ENCODE results near the gene UVRAG.

UVRAG gene

DNA sequence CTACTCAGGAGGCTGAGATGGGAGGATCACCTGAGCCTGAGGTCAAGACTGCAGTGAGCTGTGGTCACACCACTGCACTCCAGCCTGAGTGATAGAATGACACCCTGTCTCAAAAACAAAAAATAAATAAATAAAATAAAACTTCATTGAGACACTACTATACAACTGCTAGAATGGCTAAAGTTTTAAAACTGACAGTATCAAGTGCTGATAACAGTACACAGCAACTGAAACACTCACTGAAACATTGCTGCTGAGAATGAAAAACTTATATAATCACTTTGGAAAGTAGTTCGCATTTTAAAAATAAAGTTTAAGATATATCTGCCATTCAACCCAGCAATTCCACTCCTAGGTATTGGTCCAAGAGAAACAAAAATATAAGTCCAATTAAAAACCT lies 290.6 kb downstream of the UVRAG start:
- no peak overlapping the region for H3K4me3 ChIP-seq (ENCODE audit: low read length)
- no peak for DNase-seq (ENCODE audit: low read depth, low spot score)

DNA sequence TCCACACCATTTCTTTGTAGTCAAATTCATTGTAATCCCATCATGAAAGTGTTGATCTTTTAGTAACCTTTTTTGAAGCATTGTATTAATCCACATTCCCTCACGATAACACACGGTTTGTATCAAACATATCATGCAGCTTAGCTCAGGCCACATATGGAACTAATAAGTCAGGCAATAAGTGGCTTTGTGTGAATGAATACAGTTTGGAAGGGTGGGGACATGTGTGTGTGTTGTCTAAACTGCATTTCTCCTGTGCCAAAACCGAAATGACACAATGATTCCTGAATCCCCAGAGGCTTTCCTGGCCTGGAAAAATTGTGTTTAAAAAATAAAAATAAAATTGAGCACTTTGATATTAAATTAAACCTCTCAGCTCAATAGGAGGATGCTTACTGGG lies 293.0 kb downstream of the UVRAG start:
- DNase-seq (ENCODE audit: low read depth, low spot score), result no peak
- H3K4me3 ChIP-seq (ENCODE audit: low read length), result no peak overlapping the region

DNA sequence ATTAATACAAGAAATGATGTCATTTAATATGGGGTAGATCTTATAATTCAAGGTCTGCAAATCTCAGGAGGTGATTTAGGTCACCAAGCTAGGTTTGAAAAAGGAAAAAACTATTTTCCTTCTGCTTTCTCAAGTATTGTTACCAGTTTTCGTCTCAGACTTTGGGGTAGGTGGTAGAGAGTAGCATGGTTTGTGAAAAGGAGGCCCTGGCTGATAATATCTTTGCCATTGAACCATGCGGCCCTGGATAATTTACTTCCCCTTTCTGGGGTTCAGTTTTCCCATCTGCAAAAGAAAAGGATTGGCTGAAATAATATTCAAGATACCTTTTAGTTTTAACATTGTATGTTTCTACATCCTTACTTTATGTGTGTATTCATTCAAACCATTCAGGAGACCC lies 299.2 kb downstream of the UVRAG start:
- no peak for DNase-seq (ENCODE audit: low read depth, low spot score)
- H3K4me3 ChIP-seq (ENCODE audit: low read length), result no peak overlapping the region

DNA sequence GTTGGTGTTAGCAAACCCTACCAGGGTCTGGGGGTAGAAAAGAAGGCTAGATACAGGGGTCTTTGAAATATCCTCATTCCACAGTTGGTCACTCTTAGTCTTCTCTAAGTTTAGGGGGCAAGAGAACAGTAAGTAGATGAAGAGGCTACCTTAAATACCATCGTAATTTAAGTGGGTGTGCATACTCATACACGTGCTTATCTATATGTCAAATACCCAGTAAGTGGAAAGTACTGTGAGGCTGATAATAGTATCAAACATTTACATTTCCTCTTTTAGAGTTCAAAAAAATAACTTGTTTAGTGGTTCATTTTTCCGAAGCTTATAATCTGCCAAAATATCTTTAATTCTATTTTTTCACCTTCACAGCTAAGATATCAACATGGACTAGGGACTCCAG lies 300.5 kb downstream of the UVRAG start:
- no peak for DNase-seq (ENCODE audit: low read depth, low spot score)
- no peak overlapping the region for H3K4me3 ChIP-seq (ENCODE audit: low read length)

DNA sequence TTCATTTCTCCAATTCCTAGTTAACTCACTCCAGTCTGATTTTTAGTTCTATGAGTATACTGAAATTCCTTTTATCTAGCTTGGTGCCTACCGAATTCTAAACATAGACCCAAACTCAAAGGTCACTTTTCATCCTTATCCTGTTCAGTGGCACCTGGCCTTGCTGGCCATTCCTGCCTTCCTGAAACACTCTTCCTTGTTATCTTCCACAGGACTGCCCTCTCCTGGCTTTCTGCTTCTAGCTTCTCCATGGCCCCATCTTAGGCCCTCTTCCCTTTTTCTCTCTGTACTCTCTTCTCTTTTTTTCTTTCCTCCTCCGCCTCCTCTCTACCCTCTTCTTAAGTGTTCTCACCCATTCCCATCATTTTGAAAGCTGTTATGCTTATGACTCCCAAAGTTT lies 304.0 kb downstream of the UVRAG start:
- no peak for DNase-seq (ENCODE audit: low read depth, low spot score)
- no peak overlapping the region for H3K4me3 ChIP-seq (ENCODE audit: low read length)

DNA sequence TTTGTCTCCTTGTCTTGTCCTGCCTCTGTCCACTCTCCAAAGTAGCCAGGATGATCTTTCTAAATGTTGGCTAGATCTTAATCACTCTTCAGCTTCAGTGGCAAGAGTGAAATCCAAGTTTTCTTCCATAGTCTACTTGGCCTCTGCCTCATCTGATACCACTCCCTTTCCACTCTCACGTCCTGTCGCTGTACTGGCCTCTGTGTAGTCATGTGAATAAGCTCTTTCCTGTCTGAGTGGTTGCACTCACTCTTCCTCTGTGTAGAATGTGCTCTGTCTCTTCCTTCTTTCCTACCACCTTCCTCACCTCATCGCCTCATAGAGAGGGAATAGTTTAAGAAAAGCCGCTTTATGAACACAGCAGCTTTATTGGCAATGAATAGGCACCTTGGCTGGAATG lies 304.8 kb downstream of the UVRAG start:
- no peak overlapping the region for H3K4me3 ChIP-seq (ENCODE audit: low read length)
- DNase-seq (ENCODE audit: low read depth, low spot score), result no peak

DNA sequence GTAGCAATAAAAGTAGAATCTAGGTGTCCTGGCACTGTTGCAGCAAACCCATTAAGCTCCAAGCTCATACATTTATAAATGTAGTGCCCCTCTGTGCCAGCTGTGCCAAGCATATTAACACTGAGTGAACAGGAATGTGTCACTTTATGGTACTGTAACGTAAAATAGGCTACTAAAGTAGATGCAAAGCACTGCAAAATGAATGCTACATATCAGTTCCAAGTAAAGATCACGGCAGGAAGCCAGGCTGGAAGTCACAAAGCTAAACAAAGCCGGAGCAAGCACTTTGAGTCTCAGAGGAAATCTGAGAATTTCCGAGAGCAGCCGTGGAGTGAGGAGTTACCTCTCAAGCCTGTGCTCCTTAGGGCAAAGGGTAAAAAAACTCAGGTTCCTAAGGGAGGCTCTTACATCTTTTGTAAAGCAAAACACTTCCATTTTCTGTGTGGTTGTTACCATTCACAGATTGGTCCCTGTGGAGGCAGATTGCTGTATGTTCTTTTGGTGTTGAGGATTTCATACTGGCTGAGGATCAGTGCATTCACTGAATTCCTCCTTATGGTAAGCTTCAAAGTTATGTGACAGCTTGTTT lies 305.6 kb downstream of the UVRAG start:
- no peak overlapping the region for H3K4me3 ChIP-seq (ENCODE audit: low read length)
- DNase-seq (ENCODE audit: low read depth, low spot score), result no peak

DNA sequence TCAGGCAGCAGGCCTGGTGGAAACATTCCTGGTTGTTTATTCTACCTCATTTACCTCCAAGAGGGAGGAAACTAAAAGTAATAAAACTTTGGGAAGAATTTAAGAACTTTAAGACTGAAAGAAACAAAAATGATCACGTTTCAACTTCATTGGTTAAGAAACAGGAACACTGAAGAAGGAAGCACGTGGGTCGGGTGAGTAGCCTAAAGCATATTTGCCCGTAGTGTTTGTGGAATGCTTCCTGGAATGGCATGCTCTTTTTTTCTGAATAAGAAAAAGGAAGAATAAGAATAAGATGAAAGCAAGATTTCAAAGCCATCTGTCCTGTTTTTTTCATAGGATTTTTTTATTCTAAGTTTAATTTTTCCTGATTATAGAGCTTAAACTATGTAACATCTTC lies 308.2 kb downstream of the UVRAG start:
- no peak for DNase-seq (ENCODE audit: low read depth, low spot score)
- no peak overlapping the region for H3K4me3 ChIP-seq (ENCODE audit: low read length)

DNA sequence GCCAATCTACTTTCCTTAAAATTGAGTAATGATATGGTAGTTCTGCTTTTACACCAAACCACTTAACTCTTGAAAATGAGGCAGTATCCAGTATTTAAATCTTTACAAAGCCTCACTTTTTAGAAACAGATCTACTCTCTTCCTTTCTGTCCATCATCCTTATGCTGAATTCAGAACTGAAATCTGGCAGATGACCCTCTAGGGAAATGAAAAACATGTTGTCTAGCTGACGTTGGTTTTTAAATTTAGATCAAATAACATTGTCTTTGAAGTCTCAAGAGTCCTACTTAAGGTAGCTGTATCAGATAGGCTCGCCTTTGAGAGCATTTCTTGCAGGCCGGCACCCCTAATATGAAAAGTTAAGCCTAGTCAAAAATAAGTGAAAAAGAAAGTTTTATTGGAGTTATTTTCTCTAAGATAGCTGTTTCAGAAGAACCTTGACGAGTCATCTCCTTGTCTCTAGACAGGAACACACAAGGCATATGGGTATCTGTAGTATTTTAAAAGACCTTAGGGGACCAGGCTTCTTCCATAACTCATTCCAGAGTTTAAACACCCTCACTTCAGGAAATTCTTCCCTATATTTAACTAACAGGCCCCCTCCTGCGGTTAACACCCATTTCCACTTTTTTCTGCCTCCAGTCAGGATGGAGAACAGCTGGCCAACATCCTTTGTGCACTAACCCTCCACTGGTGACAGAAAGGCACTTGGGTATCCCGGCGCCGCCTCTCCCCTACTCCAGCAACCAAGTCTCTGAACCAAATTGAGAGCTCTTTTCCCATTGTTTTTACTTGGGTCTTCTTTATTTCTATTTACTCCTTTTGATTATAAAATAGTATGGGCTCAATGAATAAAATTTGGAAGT lies 310.1 kb downstream of the UVRAG start:
- DNase-seq (ENCODE audit: low read depth, low spot score), result no peak
- H3K4me3 ChIP-seq (ENCODE audit: low read length), result no peak overlapping the region

DNA sequence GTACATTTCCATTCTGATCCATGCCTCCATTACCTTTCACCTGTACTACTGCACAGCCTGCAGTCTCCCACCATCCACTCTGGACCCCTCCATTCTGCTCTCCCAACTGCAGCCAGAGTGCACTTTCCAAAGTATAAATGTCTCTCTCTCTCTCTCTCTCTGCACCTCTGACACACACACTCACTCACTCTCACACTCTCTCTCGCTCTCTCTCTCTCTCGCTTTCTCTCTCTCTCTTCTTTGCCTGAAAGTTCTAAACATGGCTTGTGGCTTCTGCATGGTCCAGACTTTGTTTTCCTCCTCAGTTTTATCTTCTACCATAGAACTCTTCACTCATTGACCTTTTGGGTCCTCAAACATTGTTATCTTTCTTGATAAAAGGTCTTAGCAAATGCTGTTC lies 314.7 kb downstream of the UVRAG start:
- DNase-seq (ENCODE audit: low read depth, low spot score), result no peak
- no peak overlapping the region for H3K4me3 ChIP-seq (ENCODE audit: low read length)

DNA sequence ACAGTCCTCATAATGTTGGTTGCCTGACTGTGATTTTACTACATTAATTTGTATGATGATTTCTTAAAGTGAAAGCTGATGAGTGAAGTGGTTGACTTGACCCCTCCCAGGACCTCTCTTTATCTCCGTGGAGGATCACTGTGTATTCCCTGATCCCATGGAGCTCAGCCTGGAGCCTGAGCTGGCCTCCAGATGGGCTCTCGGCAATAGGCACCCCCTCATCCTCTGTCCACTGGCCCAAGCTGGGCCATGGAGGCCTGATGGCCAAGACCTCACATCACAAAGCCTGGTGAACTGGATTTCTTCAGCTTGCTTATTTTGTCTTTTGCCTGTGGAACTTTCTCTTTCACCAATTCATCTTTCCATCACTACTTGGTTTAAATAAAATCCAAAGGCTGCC lies 316.1 kb downstream of the UVRAG start:
- H3K4me3 ChIP-seq (ENCODE audit: low read length), result no peak overlapping the region
- no peak for DNase-seq (ENCODE audit: low read depth, low spot score)

DNA sequence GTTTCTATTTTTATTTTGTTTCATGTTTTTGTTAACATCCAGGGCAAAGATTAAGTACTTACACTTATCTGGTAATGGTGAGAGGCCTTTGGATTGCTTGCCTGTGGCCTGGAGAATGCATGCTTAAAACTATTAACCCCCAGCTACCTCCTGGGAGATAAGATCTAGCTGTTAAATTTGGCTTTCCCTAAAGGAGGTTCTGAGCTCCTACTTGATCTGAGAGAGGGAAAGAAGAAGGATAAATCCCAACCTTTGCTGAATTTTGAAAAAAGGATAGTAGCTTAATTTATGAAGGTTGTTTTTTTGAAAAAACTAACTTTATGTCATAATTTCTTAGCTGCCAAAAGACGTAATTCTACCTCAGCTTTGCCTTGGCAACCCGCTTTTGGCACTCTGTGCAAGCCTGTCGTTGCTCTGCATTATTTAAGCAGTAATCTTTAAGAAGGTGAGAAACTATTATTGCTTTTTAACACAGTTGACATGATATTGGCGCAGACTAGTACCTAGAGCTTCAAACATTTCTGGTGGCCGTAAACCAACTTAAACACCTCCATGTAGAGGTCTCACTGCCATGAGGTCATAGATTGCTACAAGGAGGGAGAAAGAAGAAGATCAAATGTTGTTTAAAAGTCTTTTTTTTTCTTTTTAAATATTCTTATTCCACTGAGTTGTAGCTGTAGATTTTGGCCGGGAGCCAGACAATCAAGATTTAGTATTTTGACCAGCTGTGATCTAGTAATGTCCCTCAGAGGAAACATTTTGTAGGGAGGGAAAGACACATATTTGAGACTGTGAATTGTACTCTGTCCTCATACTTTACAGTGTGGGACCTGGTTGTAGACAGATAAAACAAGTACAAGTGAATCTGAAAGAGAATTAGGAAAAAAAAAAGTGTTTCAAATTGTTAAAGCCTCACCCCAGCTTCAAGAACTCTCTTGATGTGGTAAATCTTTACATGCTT lies 316.9 kb downstream of the UVRAG start:
- DNase-seq (ENCODE audit: low read depth, low spot score), result peak; percentile 58
- H3K4me3 ChIP-seq (ENCODE audit: low read length), result no peak overlapping the region

DNA sequence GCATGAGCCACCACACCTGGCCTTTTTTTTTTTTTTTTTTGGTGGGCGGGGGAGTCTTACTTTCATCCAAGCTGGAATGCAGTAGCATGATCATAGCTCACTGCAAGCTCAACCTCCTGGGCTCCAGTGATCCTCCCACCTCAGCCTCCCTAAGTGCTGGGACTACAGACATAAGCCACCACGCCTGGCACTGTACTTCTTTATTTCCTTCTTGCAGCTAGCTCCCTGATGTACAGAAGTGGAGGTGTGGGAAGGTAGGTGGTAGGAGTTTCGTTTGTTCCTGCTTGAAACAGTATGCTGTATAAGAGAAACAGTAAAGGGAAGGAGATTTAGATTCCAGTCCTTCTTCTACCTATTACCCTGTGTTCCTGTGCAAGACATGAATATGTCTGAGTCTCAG lies 319.2 kb downstream of the UVRAG start:
- DNase-seq (ENCODE audit: low read depth, low spot score), result no peak
- no peak overlapping the region for H3K4me3 ChIP-seq (ENCODE audit: low read length)

DNA sequence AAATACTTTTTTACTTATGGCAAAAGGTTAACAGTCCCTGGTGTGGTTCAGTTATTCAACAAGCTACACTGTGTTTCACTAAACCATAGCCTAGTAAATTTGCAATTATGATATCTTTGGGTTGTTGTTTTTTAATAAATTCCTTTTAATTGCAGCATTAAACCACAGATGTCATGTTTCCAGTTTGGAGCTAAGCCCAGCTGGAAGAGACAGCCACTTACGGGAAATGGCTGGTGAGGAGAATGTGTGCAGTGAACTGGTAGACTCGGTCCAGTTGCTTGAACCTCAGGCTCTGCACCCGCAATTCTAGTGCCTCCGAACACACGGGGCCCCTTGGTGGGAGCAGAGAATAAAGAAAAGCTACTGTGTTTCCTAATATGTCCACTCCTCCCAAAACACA lies 320.5 kb downstream of the UVRAG start:
- H3K4me3 ChIP-seq (ENCODE audit: low read length), result no peak overlapping the region
- DNase-seq (ENCODE audit: low read depth, low spot score), result no peak

DNA sequence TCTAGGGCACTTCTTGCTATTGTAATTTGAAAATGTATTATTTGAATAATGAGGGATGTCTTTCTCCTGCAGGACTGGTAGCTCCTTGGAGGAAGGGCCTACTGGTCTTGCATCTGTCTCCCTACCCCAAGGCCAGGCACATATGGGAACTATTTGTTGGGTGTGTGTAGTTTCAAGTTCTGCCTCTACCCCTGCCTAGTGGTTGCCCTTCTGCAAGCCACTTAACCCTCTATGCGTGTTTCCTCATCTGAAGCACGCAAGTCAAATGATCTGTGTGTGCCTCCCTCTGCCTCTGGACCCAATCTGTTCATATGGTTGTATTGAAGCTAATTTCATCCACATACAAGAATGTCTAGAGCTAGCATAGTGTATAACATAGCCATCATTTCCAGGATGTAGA lies 324.3 kb downstream of the UVRAG start:
- DNase-seq (ENCODE audit: low read depth, low spot score), result no peak
- H3K4me3 ChIP-seq (ENCODE audit: low read length), result no peak overlapping the region

DNA sequence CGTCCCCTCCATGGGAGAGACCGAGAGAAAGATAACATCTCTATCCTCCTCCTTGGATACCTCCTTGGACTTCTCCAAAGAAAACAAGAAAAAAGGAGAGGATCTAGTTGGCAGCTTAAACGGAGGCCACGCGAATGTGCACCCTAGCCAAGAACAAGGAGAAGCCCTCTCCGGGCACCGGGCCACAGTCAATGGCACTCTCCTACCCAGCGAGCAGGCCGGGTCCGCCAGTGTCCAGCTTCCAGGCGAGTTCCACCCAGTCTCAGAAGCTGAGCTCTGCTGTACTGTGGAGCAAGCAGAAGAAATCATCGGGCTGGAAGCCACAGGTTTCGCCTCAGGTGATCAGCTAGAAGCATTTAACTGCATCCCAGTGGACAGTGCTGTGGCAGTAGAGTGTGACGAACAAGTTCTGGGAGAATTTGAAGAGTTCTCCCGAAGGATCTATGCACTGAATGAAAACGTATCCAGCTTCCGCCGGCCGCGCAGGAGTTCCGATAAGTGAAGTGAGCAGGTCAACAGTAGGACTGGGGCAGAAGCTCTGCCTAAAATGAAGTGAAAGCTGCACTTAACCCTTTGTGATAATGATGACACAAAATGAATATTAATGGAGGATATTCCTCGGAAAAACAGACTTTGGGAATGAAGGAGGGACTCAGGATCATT lies 326.0 kb downstream of the UVRAG start:
- DNase-seq (ENCODE audit: low read depth, low spot score), result no peak

DNA sequence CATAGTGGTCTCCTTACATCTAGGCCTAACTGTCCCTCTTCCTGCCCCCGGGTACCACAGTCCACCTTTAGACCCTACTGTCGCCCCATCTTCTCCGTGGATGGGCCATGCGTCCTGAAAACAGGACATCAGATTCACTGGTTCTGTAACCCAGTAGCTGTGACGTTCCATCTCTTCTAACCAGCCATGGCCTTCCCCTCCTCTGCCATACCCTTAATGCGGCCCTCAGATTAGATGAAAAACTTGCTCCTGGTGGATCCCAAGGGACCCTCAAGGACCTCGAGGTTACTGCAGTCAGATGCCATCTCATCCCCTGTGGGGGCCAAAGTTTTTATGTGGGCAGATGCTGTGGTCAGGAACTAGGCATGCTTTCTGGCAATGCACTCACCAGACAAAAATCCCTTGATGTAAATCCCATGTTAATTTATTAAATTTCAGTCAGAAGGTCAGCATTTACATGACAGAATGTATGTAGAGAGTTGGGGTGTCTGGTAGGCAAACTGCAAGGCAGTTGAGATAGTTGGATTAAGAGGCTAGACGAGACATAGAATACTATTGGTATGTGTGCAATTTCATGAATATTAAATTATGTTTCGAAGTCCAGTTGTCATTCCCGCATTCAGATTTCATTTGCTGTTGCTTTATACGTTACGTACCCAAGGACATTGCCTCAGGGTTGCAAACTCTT lies 327.0 kb downstream of the UVRAG start:
- no peak for DNase-seq (ENCODE audit: low read depth, low spot score)
- H3K4me3 ChIP-seq (ENCODE audit: low read length), result no peak overlapping the region

More for the DNA sequence above, 326.0 kb downstream of the UVRAG start:
- no peak overlapping the region for H3K4me3 ChIP-seq (ENCODE audit: low read length)

DNA sequence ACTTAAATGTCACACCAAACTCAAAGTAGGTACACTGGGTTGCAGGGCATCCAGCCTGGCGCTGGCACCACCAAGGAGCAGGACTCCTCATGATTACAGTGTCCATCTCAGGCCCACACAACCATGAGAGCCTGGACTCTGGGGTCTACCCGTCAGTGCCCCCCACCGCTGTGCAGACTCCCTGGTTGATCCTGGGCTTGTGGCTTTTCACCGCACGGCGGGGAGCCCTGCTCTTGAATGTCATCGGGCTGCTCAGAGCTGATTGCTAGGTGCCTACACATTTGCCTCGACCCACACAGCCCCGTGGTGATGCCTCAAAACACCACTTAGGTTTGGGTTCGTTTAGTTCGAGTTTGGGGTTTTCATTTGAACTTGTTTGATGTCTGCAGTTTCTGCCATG lies 328.3 kb downstream of the UVRAG start:
- H3K4me3 ChIP-seq (ENCODE audit: low read length), result no peak overlapping the region
- no peak for DNase-seq (ENCODE audit: low read depth, low spot score)
